Fibroblast of pulmonary artery (primary cell): ENCODE measurements around the gene GLI3.

ENCODE experiments used
- DNase-seq: peaks from one replicate; pipeline ENCODE4 v3.0.0-alpha.2; 2010; ENCODE audit warnings: low read depth
- H3K4me3 ChIP-seq: replicated peaks from 2 replicates; pipeline ENCODE4 v1.5.1; 2011; ENCODE audit warnings: low read depth, mild to moderate bottlenecking, control low read depth, low read length, moderate library complexity
- CTCF ChIP-seq: IDR thresholded peaks from 2 replicates; pipeline ENCODE4 v1.5.1; 2011; ENCODE audit warnings: mild to moderate bottlenecking, control low read depth, low read length, inconsistent platforms; ENCODE audit errors: missing control alignments

The GLI3 gene

GRCh38 chr7:42170724-42171123 lies 66.3 kb downstream of the GLI3 start:
- H3K4me3 ChIP-seq, result no peak overlapping the region
- no peak for TF ChIP-seq CTCF
- no peak for DNase-seq

DNA sequence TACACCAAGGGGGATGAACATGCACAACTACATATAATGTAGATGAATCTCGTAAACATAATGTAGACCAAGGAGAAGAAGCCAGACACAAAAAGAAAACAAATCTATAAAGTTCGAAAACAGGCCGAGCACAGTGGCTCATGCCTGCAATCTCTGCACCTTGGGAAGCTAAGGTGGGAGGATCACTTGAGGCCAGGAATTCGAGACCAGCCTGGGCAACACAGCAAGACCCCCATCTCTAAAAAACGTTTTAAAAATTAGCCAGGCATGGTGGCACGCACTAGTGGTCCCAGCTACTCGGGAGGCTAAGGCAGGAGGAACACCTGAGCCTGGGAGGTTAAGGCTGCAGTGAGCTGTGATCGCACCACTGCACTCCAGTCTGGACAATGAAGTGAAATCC lies 68.5 kb downstream of the GLI3 start:
- no peak for DNase-seq
- H3K4me3 ChIP-seq, result no peak overlapping the region
- no peak for TF ChIP-seq CTCF

- no peak overlapping the region for H3K4me3 ChIP-seq
- no peak for DNase-seq
- TF ChIP-seq CTCF, result no peak
Measured at GRCh38 chr7:42167631-42168236, 69.3 kb downstream of the GLI3 start.

GRCh38 chr7:42167206-42167605 lies 69.8 kb downstream of the GLI3 start:
- DNase-seq, result no peak
- no peak for TF ChIP-seq CTCF
- H3K4me3 ChIP-seq, result no peak overlapping the region

DNA sequence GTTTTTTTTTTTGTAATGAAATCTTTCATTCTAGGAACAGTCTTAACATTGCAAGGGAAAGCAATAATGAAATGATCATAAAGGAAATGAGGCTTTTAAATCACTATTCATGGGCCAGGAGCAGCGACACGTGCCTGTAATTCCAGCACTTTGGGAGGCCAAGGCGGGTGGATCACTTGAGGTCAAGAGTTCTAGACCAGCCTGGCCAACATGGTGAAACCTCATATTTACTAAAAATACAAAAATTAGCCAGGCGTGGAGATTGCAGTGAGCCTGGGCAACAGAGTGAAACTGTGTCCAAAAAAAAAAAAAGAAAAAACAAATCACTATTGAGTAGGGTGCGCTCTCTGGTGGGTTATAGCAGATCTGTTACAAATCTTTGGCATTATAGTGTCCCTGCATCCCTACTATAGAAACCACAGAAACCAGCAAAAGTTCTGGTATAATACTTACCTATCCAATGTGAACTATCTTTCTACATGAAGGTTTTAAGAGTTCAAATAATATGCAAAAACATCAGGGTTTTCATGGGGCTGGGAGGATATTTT lies 72.1 kb downstream of the GLI3 start:
- DNase-seq, result no peak
- H3K4me3 ChIP-seq, result no peak overlapping the region

DNA sequence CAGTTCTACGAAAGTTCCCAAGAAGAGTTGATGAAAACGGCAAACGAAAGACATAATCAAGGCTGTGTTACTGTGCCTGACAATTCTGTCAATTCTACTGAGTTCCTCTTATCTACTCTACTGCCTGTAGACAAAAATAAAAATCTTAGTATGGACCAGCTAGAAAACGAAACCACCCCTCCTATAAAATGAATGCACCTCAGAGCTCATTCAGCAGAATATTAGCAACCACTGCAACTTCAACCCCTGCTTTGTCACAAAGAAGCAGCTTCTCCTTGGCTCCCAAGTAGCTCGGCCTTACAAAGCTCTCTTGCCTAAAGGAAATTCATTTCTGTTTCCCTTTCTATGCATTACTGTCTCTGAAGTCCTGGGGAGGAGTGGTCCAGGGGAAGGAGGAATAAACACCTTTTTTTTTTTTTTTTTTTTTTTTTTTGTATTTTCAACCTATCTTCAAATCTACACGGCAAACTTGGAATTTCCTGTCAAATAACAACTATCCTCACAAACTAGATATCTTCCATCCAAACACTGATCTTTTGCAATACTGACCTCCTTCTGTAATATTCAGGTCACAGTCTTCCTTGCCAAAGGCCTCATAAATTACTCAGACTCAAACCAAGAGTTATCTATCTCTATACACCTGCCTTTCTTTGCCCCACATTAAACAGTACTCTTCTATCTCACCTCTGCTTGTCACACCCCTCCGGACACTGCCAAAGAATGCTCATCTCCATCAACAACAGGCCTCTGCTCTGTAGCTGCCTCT lies 74.3 kb downstream of the GLI3 start:
- no peak overlapping the region for H3K4me3 ChIP-seq
- DNase-seq, result no peak
- TF ChIP-seq CTCF, result no peak

More for the DNA sequence above, 72.1 kb downstream of the GLI3 start:
- TF ChIP-seq CTCF, result no peak
